ELR (cell line): ENCODE results near the gene GCNA.
"Not testable (repeated sequence)": the region's sequence is repeated elsewhere in the genome, so short reads cannot be mapped to it uniquely, and the experiment has no call there.

Experiments used
- DNase-seq: peaks from one replicate; pipeline ENCODE4 v3.0.0-alpha.2; 2015; ENCODE audit warnings: low read depth

GCNA gene

DNA sequence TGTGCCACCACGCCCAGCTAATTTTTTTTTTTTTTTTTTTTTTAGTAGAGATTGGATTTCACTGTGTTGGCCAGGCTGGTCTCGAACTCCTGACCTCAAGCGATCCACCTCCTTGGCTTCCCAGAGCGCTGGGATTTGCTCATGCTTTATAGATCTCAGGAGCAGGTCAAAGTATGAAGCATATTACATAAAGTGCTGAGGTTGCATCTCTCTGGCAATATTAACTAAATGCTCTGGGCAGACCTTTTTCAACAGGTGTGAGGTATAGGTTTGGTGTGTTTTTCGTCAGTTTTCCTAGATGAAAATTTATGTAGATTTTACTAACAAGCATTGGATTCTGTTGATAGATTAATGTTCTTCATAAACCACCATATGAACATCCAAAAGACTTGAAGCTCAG is 19.3 kb upstream of the GCNA start:
- no peak for DNase-seq

GRCh38 chrX:71559773-71560172 is 18.5 kb upstream of the GCNA start:
- not testable (repeated sequence) for DNase-seq

- no peak for DNase-seq
These were observed 14.3 kb upstream of the GCNA start for GRCh38 chrX:71563921-71564320.

GRCh38 chrX:71565474-71566041 is 12.7 kb upstream of the GCNA start:
- no peak for DNase-seq

DNA sequence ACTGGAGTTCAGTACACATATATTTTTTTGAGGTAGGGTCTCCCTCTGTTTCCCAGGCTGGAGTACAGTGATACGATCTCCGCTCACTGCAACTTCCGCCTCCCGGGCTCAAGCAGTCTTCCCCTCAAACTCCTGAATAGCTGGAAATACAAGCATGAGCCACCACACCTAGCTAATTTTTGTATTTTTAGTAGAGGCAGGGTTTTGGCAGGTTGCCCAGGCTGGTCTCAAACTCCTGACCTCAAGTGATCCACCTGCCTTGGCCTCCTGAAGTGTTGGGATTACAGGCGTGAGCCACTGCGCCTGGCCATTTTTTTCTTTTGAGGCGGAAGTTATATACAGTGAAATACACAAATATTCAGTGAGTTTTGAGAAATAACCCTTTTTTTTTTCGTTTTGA is 6.8 kb upstream of the GCNA start:
- not testable (repeated sequence) for DNase-seq

DNA sequence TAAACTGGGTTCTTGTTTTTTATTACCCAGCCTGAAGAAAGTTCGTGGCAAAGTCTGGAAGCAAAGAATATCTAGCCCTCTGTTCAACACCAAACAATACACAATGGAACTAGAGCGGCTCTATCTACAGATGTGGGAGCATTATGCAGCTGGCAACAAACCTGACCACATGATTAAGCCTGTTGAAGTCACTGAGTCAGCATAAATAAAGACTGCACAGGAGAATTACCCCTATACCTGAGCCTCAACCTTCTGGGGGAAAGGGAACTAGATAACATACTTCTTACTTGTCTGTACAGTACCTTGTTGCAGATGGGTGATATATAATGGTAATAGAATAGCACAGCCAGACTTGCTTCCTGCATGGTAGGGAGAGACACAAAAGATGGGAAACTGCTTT is 4.6 kb upstream of the GCNA start:
- no peak for DNase-seq

DNA sequence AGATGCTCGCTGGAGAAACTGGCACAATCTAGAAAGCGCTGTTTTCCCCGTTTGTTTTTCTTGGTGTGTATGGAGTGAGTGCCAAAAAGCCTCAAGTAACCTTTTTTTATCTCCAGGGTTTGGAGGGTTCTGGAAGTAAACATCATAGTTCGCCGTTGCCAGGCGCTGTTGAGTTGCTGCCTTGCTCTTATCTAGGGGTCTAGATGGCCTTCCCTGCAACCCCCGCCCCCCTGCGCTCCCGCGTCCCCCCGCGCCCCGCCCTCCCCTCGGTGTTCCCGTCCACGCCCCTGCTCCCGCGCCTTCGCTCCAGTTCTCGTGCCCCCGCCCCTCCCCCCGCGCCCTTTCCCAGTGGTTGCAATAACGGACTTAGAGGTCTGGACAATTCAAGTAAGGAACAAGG is 555 bp upstream of the GCNA start:
- no peak for DNase-seq

DNA sequence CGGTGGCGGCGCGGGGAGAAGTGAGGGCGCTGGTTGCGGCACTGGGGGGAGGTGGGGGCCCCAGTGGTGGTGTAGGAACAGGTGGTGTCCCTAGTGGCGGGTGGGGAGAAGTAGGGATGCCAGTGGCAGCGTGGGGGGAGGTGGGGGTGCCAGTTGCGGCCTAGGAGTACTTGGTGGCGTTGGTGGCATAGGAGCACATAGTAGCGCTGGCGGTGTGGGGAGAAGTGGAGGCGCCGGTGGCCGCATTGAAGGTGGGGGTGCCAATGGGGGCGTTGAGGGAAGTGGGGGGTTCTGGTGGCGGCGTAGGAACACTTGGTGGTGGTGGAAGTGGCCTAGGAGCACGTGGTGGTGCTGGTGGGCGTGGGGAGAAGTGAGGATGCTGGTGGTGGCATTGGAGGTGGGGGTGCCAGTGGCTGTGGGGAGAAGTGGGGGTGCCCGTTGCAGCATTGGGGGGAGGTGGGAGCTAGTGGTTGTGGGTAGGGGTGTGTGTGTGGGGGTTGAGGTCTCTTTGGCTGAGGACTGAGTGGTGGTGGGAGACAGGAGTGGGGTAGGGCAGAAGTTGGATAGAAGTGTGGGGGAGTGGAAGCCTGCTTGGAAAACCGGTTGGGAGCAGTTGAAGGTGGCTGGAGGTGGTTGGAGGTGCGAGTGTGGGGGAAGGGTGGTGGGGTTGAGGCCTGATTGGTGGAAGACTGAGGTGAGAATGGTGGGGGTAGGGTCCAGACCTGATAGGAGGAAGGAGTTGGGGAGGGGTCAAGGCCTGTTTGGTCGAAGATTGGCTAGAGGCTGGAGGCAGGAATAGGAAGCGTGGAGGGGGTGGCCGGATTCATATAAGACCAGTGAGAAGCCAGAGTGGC is 1.1 kb downstream of the GCNA start:
- DNase-seq = no peak

- DNase-seq = no peak
These were observed 1.7 kb downstream of the GCNA start for GRCh38 chrX:71579990-71580380.

DNA sequence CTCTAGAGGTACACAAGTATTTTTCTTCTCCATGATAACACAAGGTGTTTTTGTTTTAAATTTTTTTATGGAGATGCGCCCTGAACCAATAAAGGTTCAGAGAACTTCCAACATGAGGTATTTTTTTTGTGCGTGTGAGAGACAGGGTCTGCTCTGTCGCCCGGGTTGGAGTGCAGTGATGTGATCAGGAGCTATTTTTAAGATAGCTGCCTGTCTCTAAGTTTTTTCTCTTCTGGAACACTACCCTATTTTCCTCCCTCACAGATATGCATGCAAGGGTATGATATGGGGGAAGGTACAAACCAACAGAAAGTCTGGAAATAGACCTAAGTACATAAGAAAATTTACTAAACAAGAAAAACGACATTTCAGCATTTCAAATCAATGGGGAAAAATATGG is 3.0 kb downstream of the GCNA start:
- no peak for DNase-seq

DNA sequence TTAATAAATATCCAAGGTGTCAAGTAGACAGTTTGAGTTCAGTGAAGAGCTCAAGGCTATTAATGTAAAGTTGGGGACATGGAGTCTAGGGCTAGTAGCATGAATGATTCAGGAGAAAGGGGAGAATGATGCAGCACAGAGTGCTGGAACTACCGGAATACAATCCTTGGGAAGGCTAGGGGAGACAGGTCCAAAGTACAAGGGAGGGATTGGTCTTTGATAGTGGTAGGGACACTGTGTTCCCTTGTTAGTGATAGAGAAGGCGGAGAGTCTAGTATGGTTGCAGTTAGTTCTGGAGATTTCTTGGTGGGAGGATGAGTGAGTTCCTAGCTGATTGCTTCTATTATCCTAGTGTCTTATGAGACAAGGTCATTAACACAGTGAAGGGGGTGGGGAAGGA is 8.7 kb downstream of the GCNA start:
- DNase-seq = no peak

GRCh38 chrX:71593210-71593609 is 15.0 kb downstream of the GCNA start:
- not testable (repeated sequence) for DNase-seq

DNA sequence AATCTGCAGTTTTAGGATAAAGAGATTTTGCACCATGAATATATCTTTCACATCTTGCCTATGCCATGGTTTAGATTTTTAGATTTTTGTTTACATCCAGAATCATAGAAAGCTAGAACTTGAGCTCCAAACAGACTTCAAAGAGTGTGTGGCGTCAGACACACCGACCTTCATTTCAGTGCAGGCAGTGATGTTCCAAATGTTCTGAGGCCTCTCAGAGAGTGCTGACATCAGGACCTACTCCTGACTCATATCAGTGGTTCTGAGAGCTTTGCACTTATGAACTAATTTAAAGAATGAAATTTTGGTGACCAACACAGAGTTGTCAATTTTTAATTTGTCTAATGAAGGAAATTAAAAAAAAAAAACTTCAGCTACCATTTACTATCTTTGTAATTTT is 21.7 kb downstream of the GCNA start:
- DNase-seq = no peak

DNA sequence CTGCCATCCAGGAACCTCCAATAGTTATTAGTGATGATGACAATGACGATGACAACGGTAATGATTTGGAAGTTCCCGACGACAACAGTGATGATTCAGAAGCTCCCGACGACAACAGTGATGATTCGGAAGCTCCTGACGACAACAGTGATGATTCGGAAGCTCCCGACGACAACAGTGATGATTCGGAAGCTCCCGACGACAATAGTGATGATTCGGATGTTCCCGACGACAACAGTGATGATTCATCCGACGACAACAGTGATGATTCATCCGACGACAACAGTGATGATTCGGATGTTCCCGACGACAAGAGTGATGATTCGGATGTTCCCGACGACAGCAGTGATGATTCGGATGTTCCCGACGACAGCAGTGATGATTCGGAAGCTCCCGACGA is 25.4 kb downstream of the GCNA start:
- DNase-seq = peak; percentile 14

- DNase-seq = peak; percentile 2
These were observed 25.9 kb downstream of the GCNA start for GRCh38 chrX:71604141-71604540.

GRCh38 chrX:71604796-71605568 is 26.7 kb downstream of the GCNA start:
- DNase-seq = no peak

- no peak for DNase-seq
These were observed 28.4 kb downstream of the GCNA start for GRCh38 chrX:71606536-71607216.

DNA sequence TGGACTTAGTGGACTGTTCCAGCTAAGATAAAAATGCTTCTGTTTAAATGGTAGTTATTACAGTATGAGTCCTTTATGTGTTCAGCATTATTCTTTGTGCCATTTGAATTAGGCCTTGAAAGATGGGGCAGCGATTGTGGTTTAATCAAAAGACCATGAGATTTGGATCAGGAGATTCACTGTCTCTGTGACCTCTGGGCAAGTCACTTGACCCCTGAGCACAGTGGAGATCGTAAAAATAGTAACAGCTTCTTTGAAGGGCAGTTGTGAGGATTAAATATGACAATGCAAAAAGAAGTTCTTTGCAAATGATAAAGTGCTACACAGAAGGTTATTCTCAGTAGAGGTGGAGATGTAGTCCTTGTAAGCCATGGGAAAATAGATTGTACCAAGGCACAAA is 29.3 kb downstream of the GCNA start:
- DNase-seq = no peak

- DNase-seq = no peak
These were observed 31.0 kb downstream of the GCNA start for GRCh38 chrX:71609095-71609750.

DNA sequence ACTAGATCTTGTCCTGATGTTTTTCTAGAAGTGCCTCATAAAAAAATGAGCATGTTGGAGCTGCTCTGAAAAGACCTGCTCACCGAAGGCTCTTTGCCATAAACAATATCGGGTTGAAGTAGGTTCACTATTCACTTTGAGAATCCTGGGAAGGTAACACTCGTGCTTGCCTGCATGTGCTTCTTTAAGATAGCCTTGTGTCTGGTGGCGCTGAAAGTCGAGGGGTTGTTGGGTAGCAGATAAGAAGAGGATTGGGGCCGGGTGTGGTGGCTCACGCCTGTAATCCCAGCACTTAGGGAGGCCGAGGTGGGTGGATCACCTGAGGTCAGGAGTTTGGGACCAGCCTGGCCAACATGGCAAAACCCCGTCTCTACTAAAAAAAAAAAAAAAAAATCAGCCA is 33.5 kb downstream of the GCNA start:
- DNase-seq = not testable (repeated sequence)

- DNase-seq = no peak
These were observed 34.0 kb downstream of the GCNA start for GRCh38 chrX:71612256-71612655.

DNA sequence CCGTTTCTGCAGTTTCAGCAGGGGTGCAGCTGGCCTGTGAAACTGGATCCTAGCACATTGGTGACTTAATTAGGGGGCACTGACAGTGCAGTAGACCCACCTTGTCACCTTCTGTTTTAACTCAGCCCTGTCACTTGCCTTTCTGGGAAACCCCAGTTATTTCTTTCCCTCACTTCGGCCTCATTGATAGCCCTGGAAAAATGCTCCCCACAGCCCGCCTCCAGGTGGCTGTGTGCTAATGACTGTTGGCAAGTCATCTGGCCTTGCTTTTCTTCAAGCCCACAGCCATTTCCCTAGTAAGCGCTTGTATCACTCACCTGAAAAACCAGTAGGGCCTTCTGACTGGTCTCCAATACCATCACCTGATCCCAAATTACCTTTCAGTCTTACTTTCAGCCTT is 36.8 kb downstream of the GCNA start:
- DNase-seq = no peak
